ENCODE data around the gene HMGB1.

- TF ChIP-seq CTCF (conservative IDR thresholded peaks at IDR 0.05; ENCODE audit: low read length) (no peak), EZH2phosphoT487 (IDR thresholded peaks at IDR 0.05; ENCODE audit: borderline replicate concordance) (no peak)
These were observed 55.6 kb downstream of the HMGB1 start for GRCh38 chr13:30409886-30410704.
